Measurements from ENCODE around the gene MSGN1. TPM values are rescaled to one million over a fixed set of nuclear protein-coding genes. Genes with fewer than 3 reads are reported as not detected.

The MSGN1 gene
- total RNA-seq, 3 donors from 2014 or later, result not detected

GRCh38 chr2:17850151-17850550 lies 33.9 kb downstream of the MSGN1 start:
- Mint-ChIP-seq H3K36me3 (ENCODE audit: insufficient read depth) (no peaks in the 10 kb centered on the region), H3K27me3 (ENCODE audit: low read depth) (peaks cover 2% of the 10 kb centered on the region), H3K4me3 (no peak overlapping the region), H3K4me1 (ENCODE audit: low read depth) (no peaks in the 10 kb centered on the region), H3K9me3 (no peaks in the 10 kb centered on the region)
- ATAC-seq, result no peak
- DNase-seq, result no peak

GRCh38 chr2:17851731-17852585 lies 35.7 kb downstream of the MSGN1 start:
- H3K36me3 Mint-ChIP-seq (ENCODE audit: insufficient read depth), result no peaks in the 10 kb centered on the region
- H3K27me3 Mint-ChIP-seq (ENCODE audit: low read depth), result peaks cover 3% of the 10 kb centered on the region
- H3K4me1 Mint-ChIP-seq (ENCODE audit: low read depth), result no peaks in the 10 kb centered on the region
- ATAC-seq, result peak in 1 of 2 donors; percentile 25
- DNase-seq, result no peak
- no peaks in the 10 kb centered on the region for H3K9me3 Mint-ChIP-seq
- H3K4me3 Mint-ChIP-seq, result no peak overlapping the region

- H3K36me3 Mint-ChIP-seq (ENCODE audit: insufficient read depth), result no peaks in the 10 kb centered on the region
- no peak for ATAC-seq
- H3K4me3 Mint-ChIP-seq, result no peak overlapping the region
- H3K4me1 Mint-ChIP-seq (ENCODE audit: low read depth), result no peaks in the 10 kb centered on the region
- no peaks in the 10 kb centered on the region for H3K9me3 Mint-ChIP-seq
- peaks cover 15% of the 10 kb centered on the region for H3K27me3 Mint-ChIP-seq (ENCODE audit: low read depth)
- no peak for DNase-seq
Measured at GRCh38 chr2:17853799-17854198, 37.5 kb downstream of the MSGN1 start.

GRCh38 chr2:17857021-17857420 lies 40.8 kb downstream of the MSGN1 start:
- DNase-seq (no peak), ATAC-seq (no peak)
- H3K27me3 Mint-ChIP-seq (ENCODE audit: low read depth), result peaks cover 30% of the 10 kb centered on the region
- H3K4me1 Mint-ChIP-seq (ENCODE audit: low read depth), result no peaks in the 10 kb centered on the region
- H3K9me3 Mint-ChIP-seq, result no peaks in the 10 kb centered on the region
- no peaks in the 10 kb centered on the region for H3K36me3 Mint-ChIP-seq (ENCODE audit: insufficient read depth)
- H3K4me3 Mint-ChIP-seq, result no peak overlapping the region

GRCh38 chr2:17858064-17858463 lies 41.8 kb downstream of the MSGN1 start:
- no peaks in the 10 kb centered on the region for H3K4me1 Mint-ChIP-seq (ENCODE audit: low read depth)
- no peaks in the 10 kb centered on the region for H3K36me3 Mint-ChIP-seq (ENCODE audit: insufficient read depth)
- no peak overlapping the region for H3K4me3 Mint-ChIP-seq

GRCh38 chr2:17863539-17863938 lies 47.3 kb downstream of the MSGN1 start:
- no peaks in the 10 kb centered on the region for H3K4me1 Mint-ChIP-seq (ENCODE audit: low read depth)
- H3K4me3 Mint-ChIP-seq, result no peak overlapping the region
- ATAC-seq (no peak), DNase-seq (no peak)
- H3K9me3 Mint-ChIP-seq, result no peaks in the 10 kb centered on the region
- H3K27me3 Mint-ChIP-seq (ENCODE audit: low read depth), result peaks cover 25% of the 10 kb centered on the region
- no peaks in the 10 kb centered on the region for H3K36me3 Mint-ChIP-seq (ENCODE audit: insufficient read depth)

More at GRCh38 chr2:17858064-17858463, 41.8 kb downstream of the MSGN1 start:
- peaks cover 32% of the 10 kb centered on the region for H3K27me3 Mint-ChIP-seq (ENCODE audit: low read depth)
- H3K9me3 Mint-ChIP-seq, result no peaks in the 10 kb centered on the region
- ATAC-seq, result no peak
- no peak for DNase-seq

- H3K4me3 Mint-ChIP-seq, result no peak overlapping the region
- no peaks in the 10 kb centered on the region for H3K9me3 Mint-ChIP-seq
- H3K27me3 Mint-ChIP-seq (ENCODE audit: low read depth), result peaks cover 18% of the 10 kb centered on the region
- H3K4me1 Mint-ChIP-seq (ENCODE audit: low read depth), result no peaks in the 10 kb centered on the region
- no peaks in the 10 kb centered on the region for H3K36me3 Mint-ChIP-seq (ENCODE audit: insufficient read depth)
- no peak for DNase-seq
- ATAC-seq, result no peak
Measured at GRCh38 chr2:17864676-17865075, 48.4 kb downstream of the MSGN1 start.

- Mint-ChIP-seq H3K9me3 (no peaks in the 10 kb centered on the region), H3K27me3 (ENCODE audit: low read depth) (peaks cover 13% of the 10 kb centered on the region), H3K4me3 (no peak overlapping the region), H3K4me1 (ENCODE audit: low read depth) (no peaks in the 10 kb centered on the region), H3K36me3 (ENCODE audit: insufficient read depth) (no peaks in the 10 kb centered on the region)
- no peak for DNase-seq
- no peak for ATAC-seq
Measured at GRCh38 chr2:17867133-17867532, 50.9 kb downstream of the MSGN1 start.

Other genes with a start within 250 kb of the MSGN1 start
- gene SMC6, start 62.6 kb upstream of the MSGN1 start, total RNA-seq, result 10 to 100 TPM; 18.2 to 20.7 (median 18.2) TPM
- 10 to 100 TPM; 14.1 to 24.2 (median 21.6) TPM for gene GEN1, start 62.3 kb upstream of the MSGN1 start, total RNA-seq
- gene KCNS3, start 62.2 kb downstream of the MSGN1 start, total RNA-seq, result not detected

Measured in activated T-cell treated with anti-CD3 and anti-CD28 coated beads, Interleukin-2, amount 50 U/mL, for 4 hours (primary cell).